LoVo (cell line): ENCODE results near the gene TMEM186.
"Not testable (repeated sequence)": the region's sequence is repeated elsewhere in the genome, so short reads cannot be mapped to it uniquely, and the experiment has no call there.

Experiments
- DNase-seq: peaks from one replicate; pipeline ENCODE4 v3.0.0-alpha.2; 2016; ENCODE audit warnings: low spot score

Gene TMEM186

DNA sequence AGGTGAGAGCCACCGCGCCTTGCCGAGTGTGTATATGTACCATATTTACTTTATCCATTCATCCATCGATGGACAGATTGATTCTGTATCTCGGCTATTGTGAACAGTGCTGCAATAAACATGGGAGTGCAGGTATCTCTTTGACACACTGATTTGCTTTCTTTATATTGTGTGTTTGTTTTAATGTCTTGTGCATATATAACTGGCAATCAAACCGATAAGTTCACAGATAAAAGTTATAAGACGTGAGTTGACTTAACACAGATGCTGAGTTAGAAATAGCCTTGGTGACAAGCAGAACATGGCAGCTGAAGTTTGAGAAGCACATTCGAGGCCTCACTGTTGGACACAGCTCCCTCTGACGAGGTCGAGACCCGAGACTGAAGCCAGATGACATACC is 23.2 kb downstream of the TMEM186 start:
- no peak for DNase-seq

DNA sequence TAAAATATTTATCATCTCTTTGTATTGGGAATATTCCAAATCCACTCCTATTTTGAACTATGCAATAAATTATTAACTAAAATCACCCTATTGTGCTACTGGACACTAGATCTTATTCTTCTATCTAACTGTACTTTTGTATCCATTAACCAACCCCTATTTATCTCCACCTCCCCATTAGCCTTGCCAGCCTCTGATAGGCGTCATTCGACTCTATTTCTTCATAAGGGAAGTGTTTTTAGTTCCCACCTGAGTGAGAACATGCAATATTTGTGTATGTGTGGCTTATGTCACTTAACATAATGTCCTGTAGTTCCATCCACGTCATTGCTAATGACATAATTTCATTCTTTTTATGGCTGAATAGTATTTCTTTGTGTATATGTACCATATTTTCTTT is 23.9 kb downstream of the TMEM186 start:
- DNase-seq: no peak

DNA sequence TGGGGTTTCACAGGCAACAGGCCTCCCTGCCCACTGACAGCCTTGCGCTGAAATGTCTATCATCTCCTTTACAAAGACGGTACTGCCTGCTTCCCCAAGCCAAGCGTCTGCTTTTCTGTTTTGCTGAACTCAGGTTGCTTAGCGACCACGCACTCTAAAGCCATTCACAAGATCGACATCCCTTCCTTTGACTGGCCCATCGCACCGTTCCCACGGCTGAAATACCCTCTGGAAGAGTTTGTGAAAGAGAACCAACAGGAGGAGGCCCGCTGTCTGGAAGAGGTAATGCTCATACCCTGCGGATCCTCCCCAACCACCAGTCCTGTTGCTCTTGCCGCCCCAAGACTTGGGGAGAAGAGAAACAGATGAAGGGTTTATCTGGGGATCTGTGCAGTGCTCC is 28.7 kb downstream of the TMEM186 start:
- no peak for DNase-seq

DNA sequence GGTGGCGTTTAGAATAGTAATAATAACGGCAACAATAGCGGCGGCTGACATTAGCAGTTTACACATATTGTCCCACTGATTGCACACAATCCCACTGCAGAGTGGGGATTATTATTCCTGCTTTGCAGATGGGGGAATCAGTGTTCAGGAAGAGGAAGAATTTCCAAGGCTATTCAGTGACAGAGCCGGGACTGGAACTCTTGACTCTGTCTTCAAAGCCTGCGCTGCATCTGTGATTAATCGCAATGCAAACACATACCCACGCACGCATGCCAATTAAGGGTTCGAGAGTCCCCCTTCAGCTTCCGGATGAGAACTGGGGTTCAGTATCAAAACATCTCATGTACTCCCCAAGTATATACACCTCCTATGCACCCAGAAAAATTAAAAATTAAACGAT is 29.2 kb downstream of the TMEM186 start:
- no peak for DNase-seq

DNA sequence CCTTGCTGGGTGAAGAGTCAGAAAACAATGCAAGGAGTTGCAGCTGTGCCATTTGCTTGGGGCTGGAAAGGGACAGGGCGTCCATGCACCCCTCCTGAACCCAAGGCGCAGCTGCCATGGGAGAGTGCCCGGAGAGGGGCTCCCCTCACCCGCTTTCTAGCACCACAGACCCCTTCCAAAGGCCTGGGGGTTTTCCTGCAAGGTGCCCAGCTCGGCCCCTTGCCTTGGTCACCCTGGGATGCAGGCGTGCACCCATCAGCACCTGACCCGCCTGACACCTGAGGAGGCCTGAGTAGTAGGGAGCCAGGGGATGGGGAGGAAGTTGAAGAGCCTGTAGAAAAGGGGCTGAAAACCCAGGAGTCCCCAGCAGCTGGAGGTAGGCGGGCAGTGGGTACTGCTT is 30.3 kb downstream of the TMEM186 start:
- DNase-seq: no peak

DNA sequence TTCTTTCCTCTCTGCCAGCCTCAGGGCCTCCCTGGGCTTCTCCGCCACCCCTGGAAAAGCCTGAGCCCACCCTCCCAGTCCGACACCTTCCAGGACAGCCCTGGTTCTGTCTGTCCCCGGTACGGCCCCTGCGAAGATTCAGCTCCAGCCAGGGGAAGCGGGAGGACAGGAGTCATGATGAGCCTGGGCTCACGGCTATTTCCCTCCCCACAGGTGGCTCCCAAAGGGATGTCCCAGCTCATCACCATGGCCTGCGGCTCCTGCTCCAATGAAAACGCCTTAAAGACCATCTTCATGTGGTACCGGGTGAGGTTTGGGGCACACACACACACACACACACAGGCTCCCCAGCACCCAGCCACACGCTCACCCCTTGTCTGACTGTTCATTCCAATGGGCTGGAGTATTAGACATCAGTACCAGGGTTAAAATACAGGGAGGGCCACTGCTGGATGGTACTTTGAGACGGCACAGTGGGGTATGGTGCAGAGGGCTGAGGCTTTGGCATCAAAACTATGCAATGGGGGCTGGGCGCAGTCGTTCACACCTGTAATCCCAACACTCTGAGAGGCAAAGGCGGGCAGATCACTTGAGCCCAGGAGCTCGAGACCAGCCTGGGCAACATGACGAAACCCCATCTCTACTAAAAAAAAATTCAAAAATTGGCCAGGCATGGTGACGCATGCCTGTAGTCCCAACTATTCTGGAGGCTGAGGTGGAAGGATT is 32.8 kb downstream of the TMEM186 start:
- DNase-seq: no peak

DNA sequence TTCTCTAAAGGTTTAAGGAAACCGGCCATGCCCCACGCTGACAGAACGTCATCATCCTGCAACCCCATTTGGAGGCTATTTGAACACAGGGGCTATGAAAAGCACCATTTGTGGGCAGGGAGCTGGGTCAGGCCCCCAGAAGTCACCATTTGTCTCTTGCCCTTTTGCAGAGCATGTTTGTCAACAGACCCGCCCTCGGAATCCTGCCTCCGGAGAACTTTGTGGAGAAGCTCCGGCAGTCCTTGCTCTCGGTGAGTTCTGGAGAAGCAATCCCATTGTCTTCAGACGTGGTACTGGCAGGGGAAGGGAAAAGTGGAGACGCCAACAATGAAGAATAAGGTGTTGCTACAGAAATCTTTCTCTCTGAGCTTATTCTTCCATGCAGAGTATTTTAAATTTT is 33.5 kb downstream of the TMEM186 start:
- no peak for DNase-seq

DNA sequence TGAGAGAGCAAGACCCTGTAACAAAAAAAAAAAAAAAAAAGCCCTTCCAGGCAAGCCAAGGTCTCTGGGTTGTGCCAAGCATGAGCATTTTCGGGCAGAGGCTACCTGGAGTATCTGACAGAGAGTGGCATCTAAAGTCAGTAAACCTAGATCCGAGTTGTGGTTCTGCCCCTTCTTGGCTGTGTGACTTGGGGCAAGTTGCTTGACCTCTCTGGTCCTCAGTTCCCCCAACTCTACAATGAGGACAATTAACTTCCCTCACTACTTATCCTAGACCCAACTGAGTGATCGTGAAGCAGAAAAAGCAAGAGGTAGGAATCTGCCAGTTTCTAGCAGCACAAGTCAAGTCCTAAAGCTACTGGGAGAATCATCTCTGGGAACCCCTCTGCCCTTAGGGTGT is 34.4 kb downstream of the TMEM186 start:
- DNase-seq: no peak

DNA sequence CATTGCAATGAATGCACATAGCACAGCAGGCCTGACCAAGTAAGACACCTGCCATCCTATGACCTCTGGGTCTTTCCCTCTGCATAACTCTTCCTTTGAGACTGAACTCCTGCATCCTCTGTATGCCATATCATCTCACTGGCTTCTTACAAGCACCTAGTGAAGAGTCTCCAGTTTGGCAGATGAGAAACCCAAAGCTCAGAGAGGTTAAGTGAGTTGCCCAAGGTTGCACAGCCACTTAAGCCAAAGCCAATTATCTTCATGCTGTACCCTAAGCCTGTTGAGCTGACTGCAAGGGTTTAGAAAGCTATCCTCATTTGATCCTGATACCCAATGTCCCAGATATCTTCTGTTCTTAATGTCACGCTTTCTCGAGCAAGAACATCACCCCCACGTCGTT is 35.2 kb downstream of the TMEM186 start:
- DNase-seq: no peak

DNA sequence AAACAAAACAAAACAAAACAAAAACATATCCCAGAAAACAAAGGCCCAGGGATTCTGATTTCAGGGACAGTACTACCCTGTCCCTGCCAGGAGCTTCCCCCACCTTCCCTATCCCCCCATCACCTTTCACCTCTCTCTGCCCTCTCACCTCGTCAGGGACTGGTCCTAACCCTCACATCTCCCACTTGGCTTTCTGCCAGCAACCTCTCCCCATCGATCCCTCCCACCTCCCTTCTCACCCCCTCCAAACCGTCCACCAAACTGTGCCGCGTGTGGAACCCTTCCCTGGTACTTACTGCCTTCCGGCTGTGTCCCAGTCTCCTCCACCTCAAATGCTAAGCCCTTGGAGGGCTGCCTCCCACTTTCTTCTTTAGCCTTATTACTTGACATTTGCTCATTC is 36.4 kb downstream of the TMEM186 start:
- no peak for DNase-seq

DNA sequence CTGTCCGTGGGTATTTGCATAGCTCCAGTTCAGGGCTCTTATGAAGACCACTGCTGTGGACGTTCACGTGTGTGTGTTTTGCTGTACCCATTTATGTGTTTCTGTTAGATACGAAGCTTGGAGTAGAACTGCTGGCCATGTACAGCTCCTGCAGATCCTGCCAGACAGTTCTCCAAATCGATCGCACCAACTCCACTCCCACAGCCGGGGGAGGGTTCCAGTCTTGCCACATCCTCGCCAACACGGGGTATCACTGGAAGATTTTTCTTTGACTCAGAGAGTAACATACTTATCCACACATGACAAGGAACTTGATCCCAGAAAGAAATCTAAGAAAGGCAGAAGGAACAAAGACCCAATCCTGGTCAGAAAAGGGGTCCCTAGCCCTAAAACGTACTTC is 37.4 kb downstream of the TMEM186 start:
- DNase-seq: no peak

DNA sequence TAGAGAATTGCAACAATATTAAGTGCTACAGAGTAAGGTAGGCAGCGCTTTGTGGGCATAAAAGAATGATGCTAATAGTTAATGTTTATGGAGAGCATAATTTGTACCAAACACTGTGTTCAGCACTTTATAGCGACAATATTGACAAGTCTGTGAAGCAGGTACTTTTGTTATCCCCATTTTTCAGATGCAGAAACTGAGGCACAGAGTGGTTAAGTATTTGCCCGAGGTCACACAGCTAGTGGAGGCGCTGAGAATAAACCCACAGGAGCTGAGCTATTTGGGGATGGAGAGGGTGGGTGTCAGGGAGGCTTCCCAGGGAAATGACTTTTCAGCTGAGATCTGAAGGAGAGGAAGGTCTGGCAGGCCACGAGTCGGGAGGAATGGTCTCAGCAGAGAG is 39.4 kb downstream of the TMEM186 start:
- no peak for DNase-seq

DNA sequence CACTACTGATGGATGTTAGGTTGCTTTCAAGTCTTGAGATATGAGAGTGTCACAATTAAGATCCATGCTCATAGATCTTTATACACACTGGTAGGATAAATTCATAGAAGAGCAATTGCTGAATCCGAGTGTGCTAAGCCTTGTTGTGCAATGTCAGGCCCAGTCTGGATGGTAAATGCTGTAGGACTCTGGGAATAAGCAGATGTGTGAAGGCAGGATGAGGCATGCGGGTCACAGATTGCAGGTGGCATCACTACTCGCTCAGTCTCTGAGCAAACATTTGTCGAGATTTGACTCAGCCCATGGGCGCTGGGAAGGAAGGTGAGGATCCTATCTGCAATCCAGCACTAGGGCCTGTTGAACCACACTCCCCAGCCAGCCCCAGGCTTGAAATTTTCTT is 40.7 kb downstream of the TMEM186 start:
- no peak for DNase-seq

DNA sequence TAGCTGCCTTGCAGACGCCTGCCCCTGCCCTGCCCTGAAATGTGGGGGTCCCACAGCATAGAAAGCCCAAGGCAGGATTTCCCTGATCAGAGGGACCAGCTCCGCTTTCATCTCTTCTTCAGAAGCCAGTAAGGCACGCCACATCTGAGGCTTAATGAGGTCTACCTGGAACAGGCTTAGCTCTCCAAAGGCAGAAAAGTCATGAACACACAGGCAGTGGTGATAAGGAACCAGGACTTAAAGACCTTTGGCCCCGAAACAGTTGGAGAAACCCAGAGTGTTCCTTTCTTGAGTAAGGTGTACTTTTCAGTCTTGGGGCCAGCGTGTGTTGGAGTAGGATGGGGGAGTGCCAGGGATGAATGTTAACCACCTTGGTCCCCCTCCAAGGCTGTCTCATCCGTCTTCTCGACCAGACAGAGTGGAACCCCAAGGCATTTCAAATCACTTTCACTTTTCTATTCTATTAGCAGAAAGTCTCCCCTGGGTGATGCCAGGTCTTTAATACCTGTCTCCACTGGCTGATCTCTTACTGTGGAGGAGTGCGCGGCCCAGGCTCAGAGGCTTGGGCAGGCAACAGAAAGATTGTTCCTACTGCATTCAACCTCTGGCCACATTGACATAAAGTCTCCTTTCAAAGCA is 43.9 kb downstream of the TMEM186 start:
- DNase-seq: no peak

DNA sequence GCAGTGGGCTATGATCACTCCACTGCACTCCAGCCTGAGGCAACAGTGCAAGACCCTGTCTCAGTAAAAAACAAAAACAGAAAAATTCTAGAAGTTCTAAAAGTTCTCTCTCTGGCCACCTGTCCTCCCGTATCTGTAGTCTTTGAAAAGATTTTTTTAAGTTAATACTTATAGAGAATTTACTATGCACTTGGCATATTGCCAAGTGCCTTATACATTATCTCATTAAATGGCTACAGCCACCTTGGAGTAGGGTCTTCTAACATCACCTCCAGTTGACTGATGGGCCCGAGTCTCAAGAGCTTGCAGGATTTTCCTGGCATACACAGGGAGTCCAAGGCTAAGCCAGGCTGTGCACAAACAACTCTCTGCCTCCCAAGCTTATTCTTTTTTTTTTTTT is 44.7 kb downstream of the TMEM186 start:
- DNase-seq: no peak

DNA sequence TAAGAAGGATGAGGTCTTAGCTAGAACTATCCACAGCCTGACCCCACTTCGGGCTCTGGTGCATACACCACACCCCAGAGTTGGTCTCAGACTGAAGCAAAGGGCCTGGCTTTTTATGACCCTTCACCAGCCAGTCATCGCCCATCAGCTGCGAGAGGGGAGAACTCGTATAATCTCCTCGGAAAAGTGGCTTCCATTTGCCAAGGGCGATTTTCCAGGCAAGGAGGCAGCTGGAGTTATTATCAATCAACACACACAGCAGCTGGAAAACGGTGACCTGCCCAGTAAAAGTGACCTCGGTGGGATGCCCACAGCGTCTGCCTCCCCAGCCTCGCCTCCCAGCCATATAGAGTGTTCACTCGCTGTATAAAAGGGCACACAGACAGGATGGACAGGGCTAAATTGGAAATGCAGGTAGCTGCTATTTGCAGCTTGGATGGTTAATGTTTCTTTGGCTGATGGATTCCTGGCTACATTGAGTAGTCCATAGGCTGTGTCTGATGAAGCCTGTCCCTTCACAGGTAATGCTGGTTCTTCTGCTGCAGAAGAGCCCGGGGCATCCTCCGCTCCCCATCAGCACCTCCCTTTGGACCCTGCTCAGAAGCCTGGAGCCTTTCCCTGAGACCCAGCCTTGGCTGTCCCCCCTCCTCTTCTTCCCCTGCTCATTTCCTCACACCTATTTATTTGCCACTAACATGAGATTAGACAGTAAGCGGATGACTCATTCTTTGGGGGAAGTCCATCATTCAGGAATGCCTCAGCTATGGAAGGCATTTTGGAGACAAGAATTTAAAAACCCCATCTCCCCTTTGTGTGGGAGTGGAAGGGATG is 45.7 kb downstream of the TMEM186 start:
- DNase-seq: peak; percentile 21

DNA sequence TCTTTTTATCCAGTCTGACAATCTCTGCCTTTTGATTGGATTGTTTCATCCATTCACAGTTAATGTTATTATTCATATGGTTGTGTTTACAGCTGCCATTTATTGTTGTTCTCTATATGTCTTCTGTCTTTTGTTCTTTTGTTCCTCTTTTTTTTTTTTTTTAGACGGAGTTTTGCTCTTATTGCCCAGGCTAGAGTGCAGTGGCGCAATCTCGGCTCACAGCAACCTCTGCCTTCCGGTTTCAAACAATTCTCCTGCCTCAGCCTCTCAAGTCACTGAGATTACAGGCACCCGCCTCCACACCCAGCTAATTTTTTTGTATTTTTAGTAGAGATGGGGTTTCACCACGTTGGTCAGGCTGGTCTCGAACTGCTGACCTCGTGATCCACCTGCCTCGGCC is 48.5 kb downstream of the TMEM186 start:
- DNase-seq: not testable (repeated sequence)
